ENCODE measurements around the gene PIK3C2G. TPM values are rescaled to one million over a fixed set of nuclear protein-coding genes. Genes with fewer than 3 reads are reported as not detected.

The PIK3C2G gene
- total RNA-seq, 1 donor from 2014 or later: 0.26 TPM

DNA sequence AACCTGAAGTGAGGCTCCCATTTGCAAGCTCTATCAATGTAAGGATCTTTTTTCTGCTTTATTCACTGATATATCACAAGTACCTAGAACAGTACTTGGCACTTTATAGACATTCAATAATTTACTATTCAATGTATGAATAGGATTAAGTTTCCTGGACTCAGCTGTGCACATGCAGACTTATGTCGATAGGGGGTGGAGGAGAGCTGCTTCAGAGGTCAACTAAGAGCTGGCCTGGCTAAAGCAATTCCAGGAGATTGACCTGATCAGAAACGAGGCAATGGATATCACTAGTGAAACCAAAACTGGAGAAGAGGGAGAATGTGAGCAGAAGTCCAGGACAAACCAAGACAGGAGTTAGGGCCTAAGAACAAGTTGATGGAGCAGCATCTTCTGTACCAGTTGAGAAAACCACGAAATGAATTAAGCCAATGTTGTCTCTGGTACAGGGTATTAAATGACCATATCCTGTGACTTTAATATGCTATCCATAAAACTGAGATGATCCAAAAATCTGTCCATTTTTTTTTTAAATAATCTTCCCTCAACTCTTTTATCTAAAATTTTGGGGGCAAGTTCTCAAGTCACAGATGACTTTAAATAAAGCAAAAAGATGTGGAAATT lies 169.2 kb downstream of the PIK3C2G start:
- DNase-seq (ENCODE audit: low read depth) (peak; percentile 54), FAIRE-seq (no peak)
- no peaks in the 10 kb centered on the region for H3K36me3 ChIP-seq (ENCODE audit: control insufficient read depth, insufficient read depth, low read length)
- peak; percentile 77 for TF ChIP-seq CTCF (IDR thresholded peaks at IDR 0.05; ENCODE audit: insufficient read depth, low read length, severe bottlenecking)
- no peaks in the 10 kb centered on the region for H3K27me3 ChIP-seq (ENCODE audit: control insufficient read depth, insufficient read depth, low read length)
- H3K4me3 ChIP-seq (ENCODE audit: low read depth, low read length): no peak overlapping the region

DNA sequence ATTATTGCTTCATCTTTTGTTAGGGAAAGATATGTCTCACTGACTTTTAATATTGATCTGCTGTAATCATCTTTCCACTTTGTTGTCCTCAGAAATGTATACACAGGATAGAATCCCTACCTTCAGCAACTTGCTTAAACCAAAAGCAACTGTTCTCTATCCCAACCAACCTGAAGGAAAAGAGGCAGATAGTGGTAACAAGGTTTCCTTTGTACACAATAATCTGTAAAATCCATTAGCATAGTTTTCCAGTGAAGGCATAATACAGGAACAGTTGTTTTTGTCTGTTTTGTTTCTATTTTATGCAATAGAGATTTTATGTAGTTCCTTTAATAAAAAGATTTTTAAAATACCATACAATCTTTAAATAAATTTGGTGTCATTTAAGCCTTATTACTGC lies 170.5 kb downstream of the PIK3C2G start:
- no peak for DNase-seq (ENCODE audit: low read depth)
- TF ChIP-seq CTCF (IDR thresholded peaks at IDR 0.05; ENCODE audit: insufficient read depth, low read length, severe bottlenecking): no peak
- Histone ChIP-seq H3K27me3 (ENCODE audit: control insufficient read depth, insufficient read depth, low read length) (no peaks in the 10 kb centered on the region), H3K4me3 (ENCODE audit: low read depth, low read length) (no peak overlapping the region), H3K36me3 (ENCODE audit: control insufficient read depth, insufficient read depth, low read length) (no peaks in the 10 kb centered on the region)
- no peak for FAIRE-seq

GRCh38 chr12:18432206-18432605 lies 170.9 kb downstream of the PIK3C2G start:
- no peak for TF ChIP-seq CTCF (IDR thresholded peaks at IDR 0.05; ENCODE audit: insufficient read depth, low read length, severe bottlenecking)
- Histone ChIP-seq H3K4me3 (ENCODE audit: low read depth, low read length) (no peak overlapping the region), H3K36me3 (ENCODE audit: control insufficient read depth, insufficient read depth, low read length) (no peaks in the 10 kb centered on the region), H3K27me3 (ENCODE audit: control insufficient read depth, insufficient read depth, low read length) (no peaks in the 10 kb centered on the region)
- FAIRE-seq (no peak), DNase-seq (ENCODE audit: low read depth) (no peak)

DNA sequence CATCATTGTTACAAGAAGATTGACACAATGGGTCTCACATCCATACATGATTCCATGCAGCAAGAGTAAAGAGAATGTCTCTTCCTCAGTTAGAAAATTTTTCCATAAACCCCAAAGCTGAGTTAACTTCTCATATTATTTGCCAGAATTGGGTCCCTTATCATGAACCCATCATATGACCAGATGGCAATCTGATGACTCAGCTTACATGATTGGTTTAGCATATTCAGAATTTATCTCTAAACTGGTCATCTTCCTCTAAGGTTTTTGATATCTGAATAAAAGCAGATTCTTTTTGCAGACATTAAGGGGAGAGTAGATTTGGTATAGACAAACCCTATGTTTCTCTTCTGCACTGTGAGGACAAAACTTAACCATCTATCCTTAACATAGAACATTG lies 174.9 kb downstream of the PIK3C2G start:
- FAIRE-seq (no peak), DNase-seq (ENCODE audit: low read depth) (no peak)
- no peaks in the 10 kb centered on the region for H3K36me3 ChIP-seq (ENCODE audit: control insufficient read depth, insufficient read depth, low read length)

GRCh38 chr12:18439541-18439940 lies 178.2 kb downstream of the PIK3C2G start:
- H3K36me3 ChIP-seq (ENCODE audit: control insufficient read depth, insufficient read depth, low read length): no peaks in the 10 kb centered on the region
- peak; percentile 95 for DNase-seq (ENCODE audit: low read depth)
- no peaks in the 10 kb centered on the region for H3K27me3 ChIP-seq (ENCODE audit: control insufficient read depth, insufficient read depth, low read length)
- TF ChIP-seq CTCF (IDR thresholded peaks at IDR 0.05; ENCODE audit: insufficient read depth, low read length, severe bottlenecking): no peak
- FAIRE-seq: no peak
- no peak overlapping the region for H3K4me3 ChIP-seq (ENCODE audit: low read depth, low read length)

More for the DNA sequence above, 174.9 kb downstream of the PIK3C2G start:
- Histone ChIP-seq H3K27me3 (ENCODE audit: control insufficient read depth, insufficient read depth, low read length) (no peaks in the 10 kb centered on the region), H3K4me3 (ENCODE audit: low read depth, low read length) (no peak overlapping the region)
- TF ChIP-seq CTCF (IDR thresholded peaks at IDR 0.05; ENCODE audit: insufficient read depth, low read length, severe bottlenecking): no peak

Data from bronchial epithelial cell (primary cell).